ENCODE results near the gene OR10K1. TPM values are rescaled to one million over a fixed set of nuclear protein-coding genes. Genes with fewer than 3 reads are reported as not detected.

OR10K1 gene
- total RNA-seq, 1 experiment from 2014 or later, result not detected

GRCh38 chr1:158507511-158507910, 45.9 kb downstream of the OR10K1 start:
- no peaks in the 10 kb centered on the region for H3K27me3 ChIP-seq (ENCODE audit: insufficient read depth, low read length)
- H3K9me3 ChIP-seq (ENCODE audit: control insufficient read depth in 1 of 2, insufficient read depth in 1 of 2, low read depth in 1 of 2, low read length in 2 of 2), result no peaks in the 10 kb centered on the region
- DNase-seq (ENCODE audit: low read depth, low spot score) (no peak), ATAC-seq (no peak)
- no peaks in the 10 kb centered on the region for H3K79me2 ChIP-seq (ENCODE audit: insufficient read depth, low read length)
- TF ChIP-seq, protein P1, sequence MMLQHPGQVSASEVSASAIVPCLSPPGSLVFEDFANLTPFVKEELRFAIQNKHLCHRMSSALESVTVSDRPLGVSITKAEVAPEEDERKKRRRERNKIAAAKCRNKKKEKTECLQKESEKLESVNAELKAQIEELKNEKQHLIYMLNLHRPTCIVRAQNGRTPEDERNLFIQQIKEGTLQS (IDR thresholded peaks at IDR 0.05), result no peak
- no peak for TF ChIP-seq POLR2A (IDR thresholded peaks at IDR 0.05; ENCODE audit: borderline replicate concordance, extremely low read depth, insufficient read depth, insufficient read length)
- TF ChIP-seq, protein P2, sequence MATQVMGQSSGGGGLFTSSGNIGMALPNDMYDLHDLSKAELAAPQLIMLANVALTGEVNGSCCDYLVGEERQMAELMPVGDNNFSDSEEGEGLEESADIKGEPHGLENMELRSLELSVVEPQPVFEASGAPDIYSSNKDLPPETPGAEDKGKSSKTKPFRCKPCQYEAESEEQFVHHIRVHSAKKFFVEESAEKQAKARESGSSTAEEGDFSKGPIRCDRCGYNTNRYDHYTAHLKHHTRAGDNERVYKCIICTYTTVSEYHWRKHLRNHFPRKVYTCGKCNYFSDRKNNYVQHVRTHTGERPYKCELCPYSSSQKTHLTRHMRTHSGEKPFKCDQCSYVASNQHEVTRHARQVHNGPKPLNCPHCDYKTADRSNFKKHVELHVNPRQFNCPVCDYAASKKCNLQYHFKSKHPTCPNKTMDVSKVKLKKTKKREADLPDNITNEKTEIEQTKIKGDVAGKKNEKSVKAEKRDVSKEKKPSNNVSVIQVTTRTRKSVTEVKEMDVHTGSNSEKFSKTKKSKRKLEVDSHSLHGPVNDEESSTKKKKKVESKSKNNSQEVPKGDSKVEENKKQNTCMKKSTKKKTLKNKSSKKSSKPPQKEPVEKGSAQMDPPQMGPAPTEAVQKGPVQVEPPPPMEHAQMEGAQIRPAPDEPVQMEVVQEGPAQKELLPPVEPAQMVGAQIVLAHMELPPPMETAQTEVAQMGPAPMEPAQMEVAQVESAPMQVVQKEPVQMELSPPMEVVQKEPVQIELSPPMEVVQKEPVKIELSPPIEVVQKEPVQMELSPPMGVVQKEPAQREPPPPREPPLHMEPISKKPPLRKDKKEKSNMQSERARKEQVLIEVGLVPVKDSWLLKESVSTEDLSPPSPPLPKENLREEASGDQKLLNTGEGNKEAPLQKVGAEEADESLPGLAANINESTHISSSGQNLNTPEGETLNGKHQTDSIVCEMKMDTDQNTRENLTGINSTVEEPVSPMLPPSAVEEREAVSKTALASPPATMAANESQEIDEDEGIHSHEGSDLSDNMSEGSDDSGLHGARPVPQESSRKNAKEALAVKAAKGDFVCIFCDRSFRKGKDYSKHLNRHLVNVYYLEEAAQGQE (IDR thresholded peaks at IDR 0.05; ENCODE audit: low read depth), result no peak
- no peak for TF ChIP-seq TCF7L2 (IDR thresholded peaks at IDR 0.05; ENCODE audit: borderline replicate concordance, extremely low read depth, insufficient read depth, insufficient read length)
- intact Hi-C loops (cut with micrococcal nuclease), result loop anchor here (10.0 kb wide), 1 partner anchor 567 kb away; the partner anchor contains the start of gene AIM2
- H3K9me2 ChIP-seq (ENCODE audit: insufficient read depth), result no peaks in the 10 kb centered on the region
- H2AFZ ChIP-seq (ENCODE audit: low read depth, low read length, poor library complexity, severe bottlenecking), result no peak overlapping the region
- no peaks in the 10 kb centered on the region for H3K36me3 ChIP-seq (ENCODE audit: control insufficient read depth in 1 of 2, insufficient read depth in 2 of 2, low read length in 2 of 2)
- RAD21 ChIA-PET (ENCODE audit: low non-redundant PET in 1 of 2, low total read pairs in 2 of 2, uncharacterized antibody in 2 of 2, unreplicated experiment in 2 of 2), result no interaction called here
- BruUV-seq (replicated peaks), result no TSS peak
- CTCF ChIA-PET, result interaction anchor here (1.3 kb wide), 1 partner anchor 491 kb away, joined by 7 read pairs; no protein-coding TSS in a partner anchor
- H3K9ac ChIP-seq (ENCODE audit: low read length), result no peak overlapping the region
- no peaks in the 10 kb centered on the region for H4K20me1 ChIP-seq (ENCODE audit: insufficient read depth)
- POLR2A ChIA-PET, result no interaction called here
- no peaks in the 10 kb centered on the region for H3K4me1 ChIP-seq (ENCODE audit: control insufficient read depth in 1 of 2, insufficient read depth in 2 of 2, low read length in 2 of 2)
- H3K4me2 ChIP-seq (ENCODE audit: low read length), result no peak overlapping the region
- no peak overlapping the region for H3K27ac ChIP-seq (ENCODE audit: low read depth, low read length)
- no peak overlapping the region for H3K4me3 ChIP-seq (replicated peaks in 1 of 2; ENCODE audit: low read depth in 1 of 2, low read length in 2 of 2)

Measured in HCT116 (cell line).